Measurements from ENCODE around the gene NANP.

DNA sequence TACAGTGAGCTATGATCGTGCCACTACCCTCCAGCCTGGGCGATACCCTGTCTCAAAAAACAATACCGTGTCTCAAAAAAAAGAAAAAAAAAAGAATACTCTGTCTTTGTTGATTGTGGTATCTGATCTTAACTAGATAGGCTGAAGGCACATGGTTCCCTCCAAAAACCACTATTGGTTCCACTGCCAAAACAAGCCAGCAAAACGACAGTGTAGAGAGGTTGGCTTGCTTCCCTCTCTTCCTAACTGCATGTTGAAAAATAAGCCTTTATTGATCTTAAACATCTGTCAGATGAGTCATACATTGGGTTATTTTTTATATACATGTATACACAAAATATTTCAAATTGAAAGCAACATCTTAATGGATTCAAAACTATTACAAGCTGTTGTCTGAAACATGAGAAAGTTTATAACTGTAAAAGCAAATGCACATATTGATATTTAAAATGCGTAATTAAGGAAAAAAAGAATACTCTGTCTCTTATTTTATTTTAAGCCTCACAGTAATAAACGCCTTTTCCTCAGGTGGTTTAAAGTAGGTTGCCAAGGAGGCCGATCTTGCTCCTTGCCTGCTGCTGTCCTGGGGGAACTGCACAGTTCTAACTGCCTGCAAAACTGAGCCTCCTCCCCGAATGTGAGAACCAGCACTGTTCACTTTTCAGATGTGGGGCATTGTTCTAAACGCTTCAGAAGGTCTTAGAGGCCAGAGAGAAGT lies 31.5 kb downstream of the NANP start:
- no peak for TF ChIP-seq POLR2A (IDR thresholded peaks at IDR 0.05)
- TF ChIP-seq, protein P1, sequence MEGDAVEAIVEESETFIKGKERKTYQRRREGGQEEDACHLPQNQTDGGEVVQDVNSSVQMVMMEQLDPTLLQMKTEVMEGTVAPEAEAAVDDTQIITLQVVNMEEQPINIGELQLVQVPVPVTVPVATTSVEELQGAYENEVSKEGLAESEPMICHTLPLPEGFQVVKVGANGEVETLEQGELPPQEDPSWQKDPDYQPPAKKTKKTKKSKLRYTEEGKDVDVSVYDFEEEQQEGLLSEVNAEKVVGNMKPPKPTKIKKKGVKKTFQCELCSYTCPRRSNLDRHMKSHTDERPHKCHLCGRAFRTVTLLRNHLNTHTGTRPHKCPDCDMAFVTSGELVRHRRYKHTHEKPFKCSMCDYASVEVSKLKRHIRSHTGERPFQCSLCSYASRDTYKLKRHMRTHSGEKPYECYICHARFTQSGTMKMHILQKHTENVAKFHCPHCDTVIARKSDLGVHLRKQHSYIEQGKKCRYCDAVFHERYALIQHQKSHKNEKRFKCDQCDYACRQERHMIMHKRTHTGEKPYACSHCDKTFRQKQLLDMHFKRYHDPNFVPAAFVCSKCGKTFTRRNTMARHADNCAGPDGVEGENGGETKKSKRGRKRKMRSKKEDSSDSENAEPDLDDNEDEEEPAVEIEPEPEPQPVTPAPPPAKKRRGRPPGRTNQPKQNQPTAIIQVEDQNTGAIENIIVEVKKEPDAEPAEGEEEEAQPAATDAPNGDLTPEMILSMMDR (IDR thresholded peaks at IDR 0.05) = no peak
